Upper lobe of left lung (tissue), 6 donors: Measurements from ENCODE around the gene ZNF845. TPM values are rescaled to one million over a fixed set of nuclear protein-coding genes. Genes with fewer than 3 reads are reported as not detected.
"Not testable (repeated sequence)": the region's sequence is repeated elsewhere in the genome, so short reads cannot be mapped to it uniquely, and the experiment has no call there.

Experiments
- ATAC-seq, 2 donors: fragments of 200-7000 bp; cut with Tn5 transposase; one replicate each; pipeline ENCODE4 v1.9.1; 2022; ENCODE audit warnings: mild to moderate bottlenecking in 2 of 2, moderate library complexity in 2 of 2; ENCODE audit not compliant: low FRiP score in 2 of 2
- DNase-seq, 2 donors: peaks; one replicate each; pipeline ENCODE4 v3.0.0-alpha.2; 2019 to 2020
- H3K27ac ChIP-seq, 4 donors: fragments of 200-600 bp; sonication (generic); one replicate each; pipeline ENCODE4 v1.5.1; 2016 to 2019
- H3K27me3 ChIP-seq, 4 donors: fragments of 200-600 bp; sonication (generic); one replicate each; pipeline ENCODE4 v1.5.1; 2017 to 2019
- H3K36me3 ChIP-seq, 4 donors: fragments of 200-600 bp; sonication (generic); one replicate each; pipeline ENCODE4 v1.5.1; 2016 to 2019
- H3K4me1 ChIP-seq, 4 donors: fragments of 200-600 bp; sonication (generic); one replicate each; pipeline ENCODE4 v1.5.1; 2018 to 2019
- H3K4me3 ChIP-seq, 4 donors: fragments of 200-600 bp; sonication (generic); one replicate each; pipeline ENCODE4 v1.5.1; 2017 to 2019; ENCODE audit warnings: mild to moderate bottlenecking in 2 of 4, moderate library complexity in 1 of 4
- H3K9me3 ChIP-seq, 4 donors: fragments of 200-600 bp; sonication (generic); one replicate each; pipeline ENCODE4 v1.5.1; 2018 to 2019
- CTCF ChIP-seq, 6 experiments: fragments of 450-650 bp in 4 of 6; fragments of 200-600 bp in 2 of 6; sonication (generic) in 2 of 6; IDR thresholded peaks; one replicate each; pipeline ENCODE4 v1.5.1; 2016 to 2019; ENCODE audit warnings: antibody characterized with exemption in 6 of 6
- EP300 ChIP-seq, 4 donors: sonication (generic); formaldehyde crosslinking; IDR thresholded peaks; one replicate each; pipeline ENCODE4 v1.5.1; 2017; ENCODE audit warnings: antibody characterized with exemption in 4 of 4, control low read depth in 2 of 4
- POLR2A ChIP-seq, 4 donors: fragments of 450-650 bp; IDR thresholded peaks; one replicate each; pipeline ENCODE4 v1.5.1; 2016 to 2017; ENCODE audit warnings: antibody characterized with exemption in 4 of 4, mild to moderate bottlenecking in 2 of 4
- POLR2AphosphoS5 ChIP-seq, 2 donors: sonication (generic); formaldehyde crosslinking; IDR thresholded peaks; one replicate each; pipeline ENCODE4 v1.5.1; 2017; ENCODE audit warnings: antibody characterized with exemption in 2 of 2
- WGBS, 2 donors: methylation state at CpG; one replicate each; pipeline ENCODE4 v1.1.5; 2017 to 2018; 5-methylcytosine and 5-hydroxymethylcytosine counted together
- total RNA-seq, 6 donors: library from RNA; depleted of rRNA in 4 of 6; stranded (reverse); fragments of >200 nt in 4 of 6; gene quantifications; one replicate each; pipeline versions ENCODE4 v1.1.0 to v1.2.1, GENCODE V29; 2016 to 2021
- donor health status: DM: no; HTN: no; CAD: no; lungs with moderate emphysema.
- donor health status: DM: no; HTN: yes; CAD: no; lungs with severe emphysema.

Gene ZNF845
- 10 to 100 TPM in 1 of 6 donors, 1 to 10 TPM in 5; 3.2 to 11.4 (median 6.2) TPM for total RNA-seq

- 2% methylated on average over 31 to 54 of the region's 61 CpGs for WGBS, 2 donors
- H3K27ac ChIP-seq = peak within 1 kb of the TSS; percentile 72 to 85 (median 74)
Observed at GRCh38 chr19:53333463-53334449, at the start of gene ZNF845. Gene ZNF845, plus strand, starts transcription at chr19:53333749. Its CDS starts 7,559 bp downstream, at chr19:53341308.

GRCh38 chr19:53285087-53285486, 48.5 kb upstream of the ZNF845 start:
- Histone ChIP-seq H3K36me3 (no peaks in the 10 kb centered on the region), H3K4me1 (no peaks in the 10 kb centered on the region), H3K27ac (no peak overlapping the region), H3K9me3 (no peaks in the 10 kb centered on the region), H3K27me3 (no peaks in the 10 kb centered on the region), H3K4me3 (no peak overlapping the region)
- 58 to 62% methylated on average over 4 of the region's 4 CpGs for WGBS, 2 donors
- TF ChIP-seq CTCF (IDR thresholded peaks at IDR 0.05) (no peak), POLR2A (IDR thresholded peaks at IDR 0.05) (no peak), POLR2AphosphoS5 (IDR thresholded peaks at IDR 0.05) (no peak), EP300 (IDR thresholded peaks at IDR 0.05) (no peak)
- no peak for DNase-seq
- ATAC-seq = no peak

More at GRCh38 chr19:53333463-53334449, at the start of gene ZNF845:
- H3K4me3 ChIP-seq = peak within 1 kb of the TSS; percentile 61 to 90 (median 83)
- H3K36me3 ChIP-seq = peaks cover 0 to 14% (median 3%) of the 10 kb centered on the region in 4 donors
- H3K4me1 ChIP-seq = peaks cover 8 to 17% (median 12%) of the 10 kb centered on the region in 4 donors
- peak; percentile 99 to 100 for ATAC-seq
- H3K27me3 ChIP-seq = no peaks in the 10 kb centered on the region
- TF ChIP-seq POLR2AphosphoS5 (IDR thresholded peaks at IDR 0.05) = peak; percentile 85 to 86
- no peak for TF ChIP-seq CTCF (IDR thresholded peaks at IDR 0.05)
- TF ChIP-seq POLR2A (IDR thresholded peaks at IDR 0.05) = peak in 3 of 4 donors; percentile 56 to 72 (median 69)
- H3K9me3 ChIP-seq = peaks cover 0 to 14% (median 8%) of the 10 kb centered on the region in 4 donors
- peak; percentile 97 to 99 for DNase-seq

- no peak overlapping the region for H3K4me3 ChIP-seq
- H3K9me3 ChIP-seq = peaks cover 10 to 36% (median 20%) of the 10 kb centered on the region in 4 donors
- H3K27ac ChIP-seq = no peak overlapping the region
- TF ChIP-seq EP300 (IDR thresholded peaks at IDR 0.05) = no peak
- TF ChIP-seq POLR2A (IDR thresholded peaks at IDR 0.05) = no peak
- no peak for TF ChIP-seq CTCF (IDR thresholded peaks at IDR 0.05)
- no peak for TF ChIP-seq POLR2AphosphoS5 (IDR thresholded peaks at IDR 0.05)
- no peaks in the 10 kb centered on the region for H3K36me3 ChIP-seq
- peak in 1 of 2 donors; percentile 70 for DNase-seq
- 90 to 92% methylated on average over 47 of the region's 47 CpGs for WGBS, 2 donors
- H3K4me1 ChIP-seq = no peaks in the 10 kb centered on the region
- ATAC-seq = no peak
- no peaks in the 10 kb centered on the region for H3K27me3 ChIP-seq
Observed at GRCh38 chr19:53290758-53291549, 42.6 kb upstream of the ZNF845 start.

DNA sequence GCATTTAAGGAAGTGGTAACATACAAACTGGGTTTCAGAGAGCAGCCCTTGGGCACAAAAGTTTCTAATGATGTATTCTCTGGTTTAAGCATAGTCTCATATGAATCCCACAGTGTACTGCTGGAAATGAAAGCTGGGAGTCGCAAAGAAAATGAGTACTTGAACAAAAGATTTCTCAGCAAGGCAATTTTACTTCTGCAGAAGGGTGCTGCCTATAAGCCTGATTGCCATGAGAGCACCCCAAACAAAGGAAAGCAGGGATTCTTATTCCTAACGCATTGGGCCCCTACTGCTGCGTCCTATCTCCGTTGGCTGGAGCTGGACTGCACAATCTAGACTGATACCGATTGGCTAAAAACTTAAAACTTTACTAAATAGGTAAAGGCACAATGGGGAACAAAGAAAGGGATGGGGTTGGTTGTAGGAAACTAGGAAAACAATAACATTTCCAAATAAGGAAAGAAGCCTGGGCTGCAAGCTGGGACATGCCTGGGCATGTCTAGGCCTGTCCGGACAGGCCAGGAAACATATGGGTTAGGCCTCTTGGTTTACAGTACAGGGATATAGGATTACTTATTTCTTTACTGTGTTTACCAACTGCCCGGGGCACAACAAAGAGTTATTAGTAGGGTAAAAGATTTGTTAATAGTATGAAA, 38.6 kb upstream of the ZNF845 start:
- Histone ChIP-seq H3K36me3 (no peaks in the 10 kb centered on the region), H3K9me3 (peaks cover 10 to 46% (median 22%) of the 10 kb centered on the region in 4 donors), H3K4me1 (no peaks in the 10 kb centered on the region), H3K27ac (no peak overlapping the region), H3K27me3 (no peaks in the 10 kb centered on the region), H3K4me3 (no peak overlapping the region)
- ATAC-seq (no peak), DNase-seq (no peak)
- WGBS, 2 donors = 74 to 76% methylated on average over 7 of the region's 7 CpGs
- no peak for TF ChIP-seq POLR2A (IDR thresholded peaks at IDR 0.05)
- TF ChIP-seq EP300 (IDR thresholded peaks at IDR 0.05) = no peak
- TF ChIP-seq CTCF (IDR thresholded peaks at IDR 0.05) = no peak
- no peak for TF ChIP-seq POLR2AphosphoS5 (IDR thresholded peaks at IDR 0.05)

DNA sequence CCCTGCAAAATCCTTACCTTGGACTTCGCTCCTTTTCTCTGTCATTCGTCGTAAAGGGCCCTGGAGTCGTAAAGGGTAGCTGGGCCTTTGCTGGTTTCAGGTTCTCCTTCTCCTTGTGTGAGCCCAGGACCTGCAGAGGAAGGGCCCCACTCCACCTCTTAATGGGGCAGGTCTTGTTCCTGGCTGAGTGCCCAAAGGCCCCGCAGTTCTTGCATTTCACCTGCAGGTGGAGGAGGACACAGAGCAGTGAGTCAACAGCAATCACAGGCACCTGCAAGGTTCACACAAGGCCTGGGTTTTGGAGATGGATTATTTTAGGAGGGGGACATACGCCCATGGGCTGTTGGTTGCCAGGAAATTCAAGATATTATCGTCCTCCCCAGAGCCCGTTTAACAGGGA, 32.2 kb upstream of the ZNF845 start:
- not testable (repeated sequence) for H3K9me3 ChIP-seq, ATAC-seq, H3K36me3 ChIP-seq, DNase-seq, H3K27me3 ChIP-seq, H3K4me3 ChIP-seq, H3K4me1 ChIP-seq, H3K27ac ChIP-seq
- no CpG with 5 or more reads among the region's 8 CpGs for WGBS, 2 donors
